GM12892 (cell line): ENCODE data around the gene SLC46A3.

Experiments
- POLR2A ChIP-seq: IDR thresholded peaks from 2 replicates; pipeline ENCODE4 v1.6.1; 2011; ENCODE audit warnings: low read depth, low read length, control low read depth
- POLR2AphosphoS5 ChIP-seq: IDR thresholded peaks from 2 replicates; pipeline ENCODE4 v1.6.1; 2011; ENCODE audit warnings: low read depth, low read length, control low read depth

- peak; percentile 94 for TF ChIP-seq POLR2A
- peak; percentile 95 for TF ChIP-seq POLR2AphosphoS5
These were observed 59.8 kb downstream of the SLC46A3 start, which contains the start of gene POMP for GRCh38 chr13:28658796-28659620.
